Limb (tissue), 2 donors: ENCODE measurements around the gene TMEM266.

ENCODE experiments used
- DNase-seq, 2 donors: peaks; one replicate each; pipeline ENCODE4 v3.0.0-alpha.2; 2016; ENCODE audit errors: extremely low spot score in 2 of 2

TMEM266 gene

DNA sequence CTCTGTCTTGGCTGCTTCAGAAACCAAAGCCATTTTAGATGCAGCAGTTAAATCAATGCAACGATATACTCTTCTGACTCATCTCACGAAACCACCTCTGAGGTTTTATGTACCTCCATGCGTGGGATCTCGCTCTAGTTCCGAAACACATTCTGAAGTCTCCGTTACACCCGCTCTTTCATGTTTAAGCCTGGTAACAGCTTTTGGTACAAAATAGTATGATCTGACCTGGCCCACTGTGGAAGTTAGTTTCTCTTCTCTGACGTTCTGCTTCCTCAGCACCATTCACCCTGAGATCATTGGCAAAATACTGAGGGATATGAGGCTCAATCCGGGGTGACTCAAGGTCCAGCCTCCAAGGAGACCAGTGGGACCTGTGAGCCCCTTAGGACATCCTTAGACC is 121.9 kb downstream of the TMEM266 start:
- no peak for DNase-seq

GRCh38 chr15:76183930-76184649 is 124.3 kb downstream of the TMEM266 start:
- DNase-seq: no peak

DNA sequence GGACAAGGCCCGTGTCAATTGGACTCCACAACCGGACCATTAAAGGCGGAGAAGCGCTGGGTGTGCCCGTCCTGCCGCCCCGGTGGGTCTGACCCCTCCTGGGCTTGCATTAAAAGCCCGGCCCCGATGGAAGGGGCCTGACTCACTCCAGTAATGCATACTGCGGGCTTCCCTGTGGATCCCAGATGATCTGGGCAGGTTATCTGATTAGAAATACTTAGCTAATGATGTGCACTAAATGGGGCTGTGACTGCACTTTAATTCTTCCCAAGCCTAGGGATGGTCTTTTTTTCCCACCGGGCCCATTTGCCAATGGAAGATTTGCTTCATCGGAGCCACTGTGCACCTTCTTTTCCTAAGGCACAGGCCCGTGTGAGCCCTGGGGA is 124.9 kb downstream of the TMEM266 start:
- no peak for DNase-seq

- DNase-seq: no peak
These were observed 125.9 kb downstream of the TMEM266 start for GRCh38 chr15:76185716-76186115.

DNA sequence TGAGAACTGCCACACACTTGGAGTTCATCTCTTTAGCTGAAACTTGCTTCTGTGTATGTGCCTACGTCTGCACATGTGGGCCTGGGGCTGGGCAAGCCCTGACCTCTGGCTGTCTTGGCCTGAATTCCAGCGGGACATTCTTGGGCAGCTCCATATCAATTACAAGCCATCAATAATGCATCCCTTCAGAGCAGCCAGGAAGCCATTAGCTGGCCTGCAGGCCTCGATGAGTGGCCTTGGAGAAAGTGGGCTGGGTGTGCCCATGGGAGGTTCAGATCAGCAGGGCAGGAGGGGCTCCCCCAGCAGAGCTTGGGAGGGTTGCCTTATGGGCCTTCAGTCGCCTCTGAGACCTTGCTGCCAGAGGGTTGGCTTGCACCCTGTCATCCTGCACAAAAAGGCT is 127.4 kb downstream of the TMEM266 start:
- no peak for DNase-seq

DNA sequence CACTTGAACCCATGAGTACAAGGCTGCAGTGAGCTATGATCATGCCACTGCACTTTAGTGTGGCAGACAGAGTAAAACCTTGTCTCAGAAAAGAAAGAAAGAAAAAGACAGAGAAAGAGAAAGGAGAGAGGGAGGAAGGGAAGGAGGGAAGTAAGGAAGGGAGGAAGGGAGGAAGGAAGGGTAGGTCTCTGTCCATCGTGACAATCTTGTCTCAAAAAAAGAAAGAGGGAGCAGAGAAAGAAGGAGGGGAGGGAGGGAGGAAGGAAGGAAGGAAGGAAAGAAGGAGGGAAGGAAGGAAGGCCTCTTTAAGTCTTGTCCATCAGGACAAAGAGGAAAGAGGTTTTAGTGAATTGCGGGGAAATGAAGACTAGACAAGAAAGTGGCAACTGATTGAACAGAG is 129.3 kb downstream of the TMEM266 start:
- no peak for DNase-seq

DNA sequence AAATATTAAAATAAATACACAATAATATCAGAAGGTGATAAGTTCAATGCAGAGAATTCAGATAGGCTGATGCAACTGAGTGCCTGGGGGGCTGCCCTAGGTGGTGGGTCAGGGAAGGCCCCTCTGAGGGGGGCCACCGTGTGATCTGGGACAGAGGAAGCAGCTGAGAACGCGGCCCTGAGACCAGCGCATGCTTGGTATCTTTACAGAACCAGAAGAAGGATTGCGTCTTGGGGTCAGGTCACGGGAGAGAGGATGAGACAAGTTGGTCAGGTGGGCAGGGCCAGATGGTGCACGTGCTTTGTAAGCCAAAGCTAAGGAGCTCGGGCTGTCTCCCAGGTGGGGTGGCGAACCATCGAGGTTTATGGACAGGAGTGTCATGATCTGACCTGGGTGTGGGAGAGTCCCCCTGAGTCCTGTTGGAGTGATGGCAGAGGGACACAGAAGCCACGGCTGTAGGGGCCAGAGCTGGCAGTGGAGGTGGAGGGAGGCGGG is 130.3 kb downstream of the TMEM266 start:
- DNase-seq: no peak

GRCh38 chr15:76190751-76191538 is 131.2 kb downstream of the TMEM266 start:
- peak; percentile 78 to 86 for DNase-seq

GRCh38 chr15:76191539-76192244 is 131.9 kb downstream of the TMEM266 start:
- no peak for DNase-seq

- DNase-seq: no peak
These were observed 132.9 kb downstream of the TMEM266 start for GRCh38 chr15:76192715-76193114.

DNA sequence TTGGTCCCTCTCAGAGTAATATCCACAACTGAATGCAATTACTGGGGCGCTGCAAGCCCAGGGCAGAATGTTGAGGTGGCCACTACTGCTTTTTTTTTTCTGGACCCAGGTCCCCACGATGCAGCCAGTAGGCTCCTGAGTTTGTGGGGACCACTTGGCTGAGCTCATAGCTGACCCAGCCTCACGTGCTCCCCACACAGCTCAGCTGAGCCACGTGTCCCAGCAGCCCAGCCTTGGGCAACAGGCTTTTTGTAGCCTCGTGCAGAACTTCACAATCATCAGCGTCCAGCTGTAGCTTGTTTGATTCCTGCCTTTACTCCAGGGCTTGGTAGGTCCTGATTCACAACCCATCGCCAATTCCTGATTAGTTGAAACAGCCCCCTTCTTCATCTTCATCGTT is 134.1 kb downstream of the TMEM266 start:
- DNase-seq: no peak

GRCh38 chr15:76195506-76196268 is 135.9 kb downstream of the TMEM266 start:
- no peak for DNase-seq

GRCh38 chr15:76196269-76197231 is 136.8 kb downstream of the TMEM266 start:
- DNase-seq: no peak

DNA sequence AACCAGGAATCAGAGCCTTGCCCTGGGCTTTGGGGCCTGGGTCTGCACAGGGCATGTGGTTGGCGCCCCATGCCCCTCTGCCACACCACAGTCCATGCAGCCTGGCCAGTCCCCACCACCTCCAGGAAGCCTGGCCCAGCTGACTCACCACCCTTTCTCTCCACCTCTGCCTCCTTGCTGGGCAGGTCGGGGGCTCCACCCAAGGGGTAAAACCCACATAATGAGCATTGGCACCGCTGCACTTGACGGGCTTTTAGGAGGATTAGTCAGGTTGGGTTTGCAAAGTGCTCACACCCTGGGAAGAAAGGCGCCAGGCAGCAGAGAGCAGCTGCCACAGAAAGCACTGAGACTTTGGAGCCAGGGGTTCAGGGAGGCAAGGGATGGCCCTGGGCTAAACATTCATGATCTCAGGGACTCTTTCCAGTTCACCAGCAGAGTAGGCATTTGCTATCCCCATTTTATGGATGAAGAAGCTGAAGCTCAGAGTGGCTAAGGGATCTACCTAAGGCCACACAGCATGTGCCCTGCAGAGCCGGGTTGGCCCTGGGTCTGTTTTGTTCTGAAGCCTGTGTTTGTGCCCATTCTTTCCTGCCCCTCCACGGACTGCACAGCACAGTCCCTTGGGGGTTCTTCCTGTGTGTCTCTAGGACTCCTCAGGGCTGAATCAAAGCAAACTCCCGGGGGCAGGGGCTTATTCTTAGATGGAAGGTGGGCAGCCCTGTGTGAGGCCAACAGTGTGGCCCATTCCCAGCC is 138.1 kb downstream of the TMEM266 start:
- no peak for DNase-seq

DNA sequence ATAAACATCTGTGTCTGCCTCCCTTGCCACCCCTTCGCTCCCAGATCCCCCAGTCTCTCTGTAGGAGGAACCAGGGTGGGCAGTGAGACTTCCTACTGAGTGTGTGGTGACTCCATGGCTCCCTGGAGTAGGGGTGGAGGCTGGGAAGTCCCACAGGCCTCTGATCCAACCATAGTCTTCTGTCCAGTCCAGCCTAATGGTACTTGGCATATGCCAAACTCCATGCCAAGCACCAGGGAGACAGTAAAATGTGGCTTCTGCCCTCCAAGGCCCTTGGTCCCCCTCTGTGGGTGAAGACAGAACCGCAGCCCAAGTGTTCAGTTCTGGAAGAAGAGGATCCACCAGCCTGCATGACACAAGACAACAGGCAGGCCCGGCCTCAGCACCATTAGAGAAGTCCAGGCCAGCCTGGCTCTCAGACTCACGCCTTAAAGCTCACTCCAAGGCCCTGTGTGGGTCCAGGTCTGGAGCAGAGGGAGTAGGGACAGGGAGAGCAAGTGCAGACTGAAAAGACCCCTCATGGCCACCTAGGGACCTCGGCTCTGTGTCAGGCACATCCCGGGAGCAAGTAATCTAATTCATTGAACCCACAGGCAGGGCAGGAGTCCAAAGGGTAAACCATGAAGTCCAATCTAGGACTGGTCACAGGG is 138.8 kb downstream of the TMEM266 start:
- no peak for DNase-seq

GRCh38 chr15:76199106-76200082 is 139.6 kb downstream of the TMEM266 start:
- DNase-seq: peak in 1 of 2 donors; percentile 23

GRCh38 chr15:76200083-76200465 is 140.3 kb downstream of the TMEM266 start:
- DNase-seq: peak in 1 of 2 donors; percentile 22

DNA sequence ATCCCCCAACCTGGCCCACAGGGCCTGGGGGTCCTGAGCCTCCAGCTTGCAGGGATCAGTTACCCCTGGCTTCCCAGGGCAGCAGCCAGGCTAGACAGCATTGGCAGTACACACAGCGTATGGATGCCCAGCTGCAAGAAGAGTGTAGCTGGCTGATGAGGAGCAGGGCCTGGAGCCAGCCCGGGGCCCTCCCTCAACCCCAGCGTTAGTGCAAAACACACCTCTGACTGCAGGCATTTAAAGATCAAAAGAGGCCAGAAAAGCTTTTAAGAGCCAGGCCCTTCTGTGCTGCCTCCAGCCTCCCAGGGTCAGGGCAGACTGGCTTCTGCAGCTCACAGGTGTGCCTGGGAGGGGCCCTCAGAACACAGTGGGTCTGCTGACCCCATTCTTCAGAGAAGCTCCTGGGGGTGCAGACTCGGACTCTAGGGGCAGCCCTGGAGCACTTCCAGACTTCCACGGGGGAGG is 140.9 kb downstream of the TMEM266 start:
- DNase-seq: peak in 1 of 2 donors; percentile 32
